ENCODE results near the gene CPNE7.

DNA sequence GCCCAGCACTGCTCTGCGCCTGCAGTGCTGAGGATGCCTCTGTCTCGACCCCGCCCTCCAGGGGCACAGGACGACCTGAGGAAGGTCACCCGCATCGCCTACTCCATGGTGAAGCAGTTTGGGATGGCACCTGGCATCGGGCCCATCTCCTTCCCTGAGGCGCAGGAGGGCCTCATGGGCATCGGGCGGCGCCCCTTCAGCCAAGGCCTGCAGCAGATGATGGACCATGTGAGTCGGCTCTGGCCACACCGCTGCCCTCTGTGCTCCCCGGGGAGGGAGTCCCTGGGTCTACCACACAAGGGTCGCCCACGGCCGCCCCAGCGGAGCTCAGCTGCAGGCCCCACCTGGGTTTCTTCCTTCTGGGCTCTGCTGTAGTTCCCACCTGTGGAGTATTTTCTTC is 21.8 kb upstream of the CPNE7 start:
- TF ChIP-seq EZH2 (IDR thresholded peaks at IDR 0.05; ENCODE audit: borderline replicate concordance), result no peak
- TF ChIP-seq, protein P1, sequence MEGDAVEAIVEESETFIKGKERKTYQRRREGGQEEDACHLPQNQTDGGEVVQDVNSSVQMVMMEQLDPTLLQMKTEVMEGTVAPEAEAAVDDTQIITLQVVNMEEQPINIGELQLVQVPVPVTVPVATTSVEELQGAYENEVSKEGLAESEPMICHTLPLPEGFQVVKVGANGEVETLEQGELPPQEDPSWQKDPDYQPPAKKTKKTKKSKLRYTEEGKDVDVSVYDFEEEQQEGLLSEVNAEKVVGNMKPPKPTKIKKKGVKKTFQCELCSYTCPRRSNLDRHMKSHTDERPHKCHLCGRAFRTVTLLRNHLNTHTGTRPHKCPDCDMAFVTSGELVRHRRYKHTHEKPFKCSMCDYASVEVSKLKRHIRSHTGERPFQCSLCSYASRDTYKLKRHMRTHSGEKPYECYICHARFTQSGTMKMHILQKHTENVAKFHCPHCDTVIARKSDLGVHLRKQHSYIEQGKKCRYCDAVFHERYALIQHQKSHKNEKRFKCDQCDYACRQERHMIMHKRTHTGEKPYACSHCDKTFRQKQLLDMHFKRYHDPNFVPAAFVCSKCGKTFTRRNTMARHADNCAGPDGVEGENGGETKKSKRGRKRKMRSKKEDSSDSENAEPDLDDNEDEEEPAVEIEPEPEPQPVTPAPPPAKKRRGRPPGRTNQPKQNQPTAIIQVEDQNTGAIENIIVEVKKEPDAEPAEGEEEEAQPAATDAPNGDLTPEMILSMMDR (IDR thresholded peaks at IDR 0.05; ENCODE audit: poor library complexity), result no peak
